ENCODE data around the gene GLIPR1L2.

DNA sequence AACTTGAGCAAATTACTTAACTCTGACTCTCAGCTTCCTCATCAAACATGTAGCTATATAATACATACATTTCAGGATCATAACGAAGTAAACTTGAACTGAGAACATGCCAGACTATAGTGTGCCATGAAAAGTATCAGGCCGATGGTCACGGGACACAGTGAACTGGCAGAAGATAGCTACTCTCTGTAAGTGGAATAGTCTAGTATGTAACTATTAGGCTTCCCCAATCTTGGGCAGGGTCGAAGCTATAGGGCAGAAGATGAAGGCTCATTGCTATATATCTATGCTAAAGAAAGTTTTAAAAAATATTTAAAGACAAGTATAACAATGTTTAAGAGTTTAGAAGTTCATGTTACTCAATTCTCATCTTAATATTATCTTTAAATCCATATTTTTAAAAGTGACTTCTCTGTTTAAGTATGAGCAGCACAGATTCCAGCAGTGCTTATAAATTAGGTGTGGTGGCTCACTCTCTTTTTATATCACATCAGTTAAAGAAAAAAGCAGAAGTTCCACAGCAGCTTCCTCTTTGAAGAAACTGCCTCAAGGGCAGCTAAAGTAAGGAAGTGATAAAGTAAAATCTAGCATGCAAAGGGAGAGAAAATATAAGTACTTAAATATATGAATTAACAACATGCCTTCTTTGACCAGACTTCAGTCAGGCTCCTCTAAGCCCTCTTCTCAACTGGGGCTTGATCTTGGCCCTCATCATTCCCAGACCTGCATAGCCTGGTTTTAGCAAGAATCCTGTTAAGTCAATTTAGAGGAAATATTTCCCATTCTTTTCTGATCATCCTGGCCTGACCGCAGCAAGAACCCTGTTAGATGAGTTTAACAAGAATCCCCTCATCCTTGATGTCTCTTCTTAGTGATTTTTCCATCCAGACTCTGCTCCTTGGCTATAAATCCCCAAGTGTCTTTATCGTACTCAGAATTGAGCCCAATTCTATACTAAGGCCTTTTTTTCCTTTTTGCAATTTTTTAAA lies 81.3 kb downstream of the GLIPR1L2 start:
- TF ChIP-seq, protein P1, sequence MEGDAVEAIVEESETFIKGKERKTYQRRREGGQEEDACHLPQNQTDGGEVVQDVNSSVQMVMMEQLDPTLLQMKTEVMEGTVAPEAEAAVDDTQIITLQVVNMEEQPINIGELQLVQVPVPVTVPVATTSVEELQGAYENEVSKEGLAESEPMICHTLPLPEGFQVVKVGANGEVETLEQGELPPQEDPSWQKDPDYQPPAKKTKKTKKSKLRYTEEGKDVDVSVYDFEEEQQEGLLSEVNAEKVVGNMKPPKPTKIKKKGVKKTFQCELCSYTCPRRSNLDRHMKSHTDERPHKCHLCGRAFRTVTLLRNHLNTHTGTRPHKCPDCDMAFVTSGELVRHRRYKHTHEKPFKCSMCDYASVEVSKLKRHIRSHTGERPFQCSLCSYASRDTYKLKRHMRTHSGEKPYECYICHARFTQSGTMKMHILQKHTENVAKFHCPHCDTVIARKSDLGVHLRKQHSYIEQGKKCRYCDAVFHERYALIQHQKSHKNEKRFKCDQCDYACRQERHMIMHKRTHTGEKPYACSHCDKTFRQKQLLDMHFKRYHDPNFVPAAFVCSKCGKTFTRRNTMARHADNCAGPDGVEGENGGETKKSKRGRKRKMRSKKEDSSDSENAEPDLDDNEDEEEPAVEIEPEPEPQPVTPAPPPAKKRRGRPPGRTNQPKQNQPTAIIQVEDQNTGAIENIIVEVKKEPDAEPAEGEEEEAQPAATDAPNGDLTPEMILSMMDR (IDR thresholded peaks at IDR 0.05), result no peak
- TF ChIP-seq EP300 (IDR thresholded peaks at IDR 0.05) (no peak), POLR2AphosphoS5 (IDR thresholded peaks at IDR 0.05) (no peak)
